AG09319 (cell line): ENCODE results near the gene RIPK3.

Experiments
- DNase-seq: peaks from one replicate; pipeline ENCODE4 v3.0.0-alpha.2; 2010; ENCODE audit warnings: low read depth; ENCODE audit errors: extremely low read depth
- CTCF ChIP-seq: IDR thresholded peaks from 2 replicates; pipeline ENCODE4 v1.5.1; 2011; ENCODE audit warnings: low read depth, mild to moderate bottlenecking, inconsistent platforms, low read length, moderate library complexity

RIPK3 gene

GRCh38 chr14:24340606-24341005 lies 815 bp upstream of the RIPK3 start:
- DNase-seq: no peak
- no peak for TF ChIP-seq CTCF

- no peak for TF ChIP-seq CTCF
- DNase-seq: no peak
Measured at GRCh38 chr14:24338843-24339242, 948 bp downstream of the RIPK3 start.

- DNase-seq: no peak
- no peak for TF ChIP-seq CTCF
Measured at GRCh38 chr14:24337824-24338175, 2.0 kb downstream of the RIPK3 start.

GRCh38 chr14:24337144-24337823 lies 2.5 kb downstream of the RIPK3 start:
- no peak for DNase-seq
- TF ChIP-seq CTCF: no peak

GRCh38 chr14:24335461-24336171 lies 4.2 kb downstream of the RIPK3 start:
- no peak for DNase-seq
- TF ChIP-seq CTCF: no peak

GRCh38 chr14:24334431-24335291 lies 5.1 kb downstream of the RIPK3 start, which contains the start of gene ADCY4:
TSS of gene ADCY4 (minus strand) at chr14:24335071. CDS start at chr14:24334652, 419 bp downstream.
- no peak for DNase-seq
- TF ChIP-seq CTCF: no peak
